PC-3 (cell line): Measurements from ENCODE around the gene TUBGCP3. TPM values are rescaled to one million over a fixed set of nuclear protein-coding genes. Genes with fewer than 3 reads are reported as not detected.

ENCODE experiments used
- ATAC-seq: fragments of 200-7000 bp; cut with Tn5 transposase; 2 replicates; pipeline ENCODE4 v1.9.1; 2020; ENCODE audit warnings: mild to moderate bottlenecking, moderate library complexity
- BruUV-seq: library from RNA; stranded (reverse); fragments of 400-500 nt; replicated peaks from 2 replicates; lab custom pipeline; 2021; lab: Mats Ljungman, UMichigan
- CTCF ChIA-PET: fragments of 300-600 bp; sonication (Branson Sonifier 250); formaldehyde crosslinking; loops from one replicate; lab custom pipeline; 2022; ENCODE audit warnings: antibody characterized with exemption; lab: Charles Lee
- POLR2A ChIA-PET: fragments of 300-600 bp; sonication (Branson Sonifier 250); formaldehyde crosslinking; loops from one replicate; lab custom pipeline; 2022; ENCODE audit warnings: antibody characterized with exemption; ENCODE audit not compliant: unreplicated experiment; lab: Charles Lee
- DNase-seq: peaks from one replicate; pipeline ENCODE4 v3.0.0-alpha.2; 2015
- H2AFZ ChIP-seq: fragments of 300-600 bp; sonication (generic); 2 replicates; pipeline ENCODE4 v1.6.0; 2016; ENCODE audit warnings: antibody characterized with exemption, low read length
- H3F3A ChIP-seq: fragments of 300-600 bp; sonication (generic); one replicate; pipeline ENCODE4 v1.6.0; 2017; ENCODE audit warnings: antibody characterized with exemption, low read length, control low read depth, mild to moderate bottlenecking; ENCODE audit not compliant: unreplicated experiment
- H3K27ac ChIP-seq: fragments of 300-600 bp; sonication (generic); 2 replicates; pipeline ENCODE4 v1.5.1; 2016; ENCODE audit warnings: mild to moderate bottlenecking, low read length
- H3K27me3 ChIP-seq: fragments of 300-600 bp; sonication (generic); 2 replicates; pipeline ENCODE4 v1.6.1; 2016; ENCODE audit warnings: low read length, mixed read lengths
- H3K36me3 ChIP-seq: fragments of 300-600 bp; sonication (generic); 2 replicates; pipeline ENCODE4 v1.6.1; 2016; ENCODE audit warnings: low read depth, mixed run types, low read length, mixed read lengths
- H3K4me1 ChIP-seq: fragments of 300-600 bp; sonication (generic); 2 replicates; pipeline ENCODE4 v1.5.1; 2016; ENCODE audit warnings: low read length; ENCODE audit not compliant: insufficient read depth
- H3K4me2 ChIP-seq: fragments of 300-600 bp; sonication (generic); 2 replicates; pipeline ENCODE4 v1.6.0; 2016; ENCODE audit warnings: low read length
- H3K4me3 ChIP-seq: fragments of 300-600 bp; sonication (generic); 2 replicates; pipeline ENCODE4 v1.5.1; 2016; ENCODE audit warnings: mild to moderate bottlenecking, low read length, mixed read lengths
- H3K79me2 ChIP-seq: fragments of 300-600 bp; sonication (generic); 2 replicates; pipeline ENCODE4 v1.6.1; 2017; ENCODE audit warnings: low read length, mixed read lengths
- H3K9ac ChIP-seq: fragments of 300-600 bp; sonication (generic); 2 replicates; pipeline ENCODE4 v1.6.0; 2016; ENCODE audit warnings: mild to moderate bottlenecking, low read length
- H3K9me2 ChIP-seq: fragments of 300-600 bp; sonication (generic); replicated peaks from 2 replicates; pipeline ENCODE4 v1.6.1; 2016; ENCODE audit warnings: mixed run types, low read length, mixed read lengths
- H3K9me3 ChIP-seq: fragments of 300-600 bp; sonication (generic); 2 replicates; pipeline ENCODE4 v1.6.1; 2016; ENCODE audit warnings: low read length, mixed read lengths
- H4K20me1 ChIP-seq: fragments of 300-600 bp; sonication (generic); 2 replicates; pipeline ENCODE4 v1.6.1; 2016; ENCODE audit warnings: low read length, mixed read lengths
- CTCF ChIP-seq: fragments of 300-600 bp; sonication (generic); conservative IDR thresholded peaks from 2 replicates; pipeline ENCODE4 v1.5.1; 2017; ENCODE audit warnings: antibody characterized with exemption, low read depth, mild to moderate bottlenecking, low read length
- EZH2 ChIP-seq: fragments of 300-600 bp; sonication (generic); IDR thresholded peaks from one replicate; pipeline ENCODE4 v1.6.1; 2017; ENCODE audit warnings: antibody characterized with exemption, mild to moderate bottlenecking, low read length; ENCODE audit not compliant: unreplicated experiment
- EZH2phosphoT487 ChIP-seq: fragments of 300-600 bp; sonication (generic); IDR thresholded peaks from 2 replicates; pipeline ENCODE4 v1.6.1; 2018; ENCODE audit warnings: mild to moderate bottlenecking, antibody characterized with exemption, low read length, borderline replicate concordance
- intact Hi-C: fragments of 100-400 bp; cut with micrococcal nuclease; formaldehyde crosslinking; loops from 2 replicates; pipeline ENCODE4 v1.9.0; 2023
- total RNA-seq: library from RNA; depleted of rRNA; stranded (reverse); fragments of >200 nt; gene quantifications from 2 replicates; pipeline ENCODE4 v1.2.3, GENCODE V29; 2014

The TUBGCP3 gene
- total RNA-seq, 1 experiment from 2014 or later, result 25.8 TPM

DNA sequence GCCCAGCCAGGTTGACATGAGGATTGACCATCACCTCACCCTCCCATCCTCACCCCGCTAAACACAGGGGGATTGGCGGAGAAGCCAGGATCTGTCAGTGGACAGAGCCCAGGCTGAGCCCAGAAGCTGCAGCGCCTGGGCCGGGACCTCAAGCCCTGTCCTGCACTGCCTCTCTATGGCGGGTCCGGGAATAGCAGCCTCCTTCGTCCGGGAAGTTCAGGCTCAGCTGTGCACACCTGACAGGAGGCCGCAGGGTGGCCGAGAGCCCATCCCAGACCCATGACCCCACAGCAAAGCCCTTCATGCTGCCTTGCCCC lies 144.0 kb downstream of the TUBGCP3 start:
- no peak overlapping the region for H2AFZ ChIP-seq
- no peak overlapping the region for H3K27ac ChIP-seq
- ATAC-seq (peak; percentile 89), DNase-seq (peak; percentile 72)
- H3K4me1 ChIP-seq, result no peaks in the 10 kb centered on the region
- no peaks in the 10 kb centered on the region for H3K36me3 ChIP-seq
- POLR2A ChIA-PET, result no interaction called here
- no peaks in the 10 kb centered on the region for H4K20me1 ChIP-seq
- no peak overlapping the region for H3K4me3 ChIP-seq
- H3K4me2 ChIP-seq, result no peak overlapping the region
- intact Hi-C loops, result loop anchor here (1.0 to 2.0 kb wide), 2 partner anchors 163 to 970 kb away; no protein-coding TSS in a partner anchor
- H3K27me3 ChIP-seq, result peaks cover 35% of the 10 kb centered on the region
- TF ChIP-seq EZH2phosphoT487 (no peak), CTCF (peak; percentile 72)
- H3K9ac ChIP-seq, result no peak overlapping the region
- H3K79me2 ChIP-seq, result no peaks in the 10 kb centered on the region
- no peaks in the 10 kb centered on the region for H3K9me2 ChIP-seq
- no TSS peak for BruUV-seq
- no peaks in the 10 kb centered on the region for H3K9me3 ChIP-seq
- H3F3A ChIP-seq, result no peaks in the 10 kb centered on the region
- CTCF ChIA-PET, result interaction anchor here (0.6 to 1.8 kb wide), 3 partner anchors 105 to 969 kb away, joined by 3 to 7 read pairs (median 3); no protein-coding TSS in a partner anchor

GRCh38 chr13:112443191-112443994 lies 144.6 kb downstream of the TUBGCP3 start:
- H4K20me1 ChIP-seq, result no peaks in the 10 kb centered on the region
- no TSS peak for BruUV-seq
- ATAC-seq, result peak; percentile 62
- DNase-seq, result no peak
- TF ChIP-seq CTCF (no peak; the same call in 1 of the 2 replicates), EZH2 (no peak), EZH2phosphoT487 (no peak)
- H3K9ac ChIP-seq, result no peak overlapping the region
- POLR2A ChIA-PET, result no interaction called here
- H3K27ac ChIP-seq, result no peak overlapping the region
- no peak overlapping the region for H3K4me2 ChIP-seq
- H3K79me2 ChIP-seq, result no peaks in the 10 kb centered on the region
- H3K27me3 ChIP-seq, result peaks cover 39% of the 10 kb centered on the region
- H3K4me3 ChIP-seq, result no peak overlapping the region
- CTCF ChIA-PET, result interaction anchor here (0.6 to 1.8 kb wide), 2 partner anchors 104 to 969 kb away, joined by 3 to 7 read pairs; no protein-coding TSS in a partner anchor
- H3K4me1 ChIP-seq, result no peaks in the 10 kb centered on the region
- no peaks in the 10 kb centered on the region for H3K9me3 ChIP-seq
- no peak overlapping the region for H2AFZ ChIP-seq
- H3F3A ChIP-seq, result no peaks in the 10 kb centered on the region
- no peaks in the 10 kb centered on the region for H3K9me2 ChIP-seq
- intact Hi-C loops, result no loop called here
- no peaks in the 10 kb centered on the region for H3K36me3 ChIP-seq

DNA sequence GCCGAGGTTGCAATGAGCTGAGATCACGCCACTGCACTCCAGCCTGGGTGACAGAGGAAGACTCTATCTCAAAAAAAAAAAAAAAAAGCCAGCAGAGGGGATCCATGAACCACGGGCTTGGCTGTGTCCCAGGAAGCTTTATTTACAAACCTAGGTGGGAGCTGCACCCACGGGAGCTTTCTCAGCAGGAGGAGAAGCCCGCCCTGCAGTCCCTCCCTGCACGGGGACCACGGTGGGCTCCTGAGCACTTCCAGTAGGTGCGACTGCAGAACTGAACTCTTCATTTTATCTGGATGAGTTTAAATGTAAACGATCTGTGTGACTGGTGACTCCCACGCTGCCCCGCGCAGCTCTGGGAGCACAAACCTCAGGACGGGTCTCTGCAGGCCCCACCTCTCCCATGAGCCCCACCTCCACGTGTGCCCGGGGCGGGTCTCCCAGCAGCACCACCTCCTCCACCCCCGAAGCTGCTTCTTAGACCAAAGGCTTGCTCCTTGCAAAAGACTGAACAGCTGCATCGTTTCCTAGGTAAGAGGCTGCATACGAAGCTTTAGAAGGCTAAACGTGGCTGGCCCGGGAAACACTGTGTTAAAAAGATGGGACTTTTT lies 145.4 kb downstream of the TUBGCP3 start:
- CTCF ChIA-PET, result interaction anchor here (1.8 kb wide), 1 partner anchor 968 kb away, joined by 7 read pairs; no protein-coding TSS in a partner anchor
- no peak overlapping the region for H2AFZ ChIP-seq
- H3K36me3 ChIP-seq, result no peaks in the 10 kb centered on the region
- no peaks in the 10 kb centered on the region for H3F3A ChIP-seq
- TF ChIP-seq EZH2phosphoT487 (no peak), EZH2 (no peak), CTCF (no peak)
- H4K20me1 ChIP-seq, result no peaks in the 10 kb centered on the region
- H3K4me1 ChIP-seq, result no peaks in the 10 kb centered on the region
- DNase-seq (no peak), ATAC-seq (no peak)
- H3K27me3 ChIP-seq, result peaks cover 45% of the 10 kb centered on the region
- no peaks in the 10 kb centered on the region for H3K79me2 ChIP-seq
- intact Hi-C loops, result no loop called here
- no peak overlapping the region for H3K4me3 ChIP-seq
- POLR2A ChIA-PET, result no interaction called here
- H3K27ac ChIP-seq, result no peak overlapping the region
- BruUV-seq, result no TSS peak
- no peak overlapping the region for H3K9ac ChIP-seq
- no peaks in the 10 kb centered on the region for H3K9me3 ChIP-seq
- H3K9me2 ChIP-seq, result no peaks in the 10 kb centered on the region
- H3K4me2 ChIP-seq, result no peak overlapping the region
